ENCODE data around the gene VWA8. TPM values are rescaled to one million over a fixed set of nuclear protein-coding genes. Genes with fewer than 3 reads are reported as not detected.

The VWA8 gene
- total and polyA plus RNA-seq, 4 donors = 7.1 to 50.3 (median 12.4) TPM

DNA sequence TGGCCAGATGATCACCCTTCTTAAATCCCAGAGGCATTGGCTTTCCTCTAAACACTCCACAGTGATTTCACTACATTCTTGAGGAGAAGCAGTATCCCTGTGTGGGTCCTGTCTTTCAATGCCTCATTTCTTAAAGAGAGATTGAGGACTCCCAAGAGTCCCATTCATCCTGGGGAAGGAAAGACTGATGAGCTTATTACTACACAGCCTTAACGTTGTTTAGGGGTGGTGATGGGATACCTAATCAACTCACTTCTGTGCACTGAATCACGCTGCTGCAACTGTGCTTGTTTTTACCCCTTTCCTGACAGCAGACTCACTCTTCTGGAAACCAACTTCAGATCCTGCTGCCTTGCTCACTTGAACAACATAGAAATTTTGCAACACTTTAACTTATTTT, 300.5 kb downstream of the VWA8 start:
- Histone ChIP-seq H3K4me1 (ENCODE audit: control insufficient read depth in 4 of 4, insufficient read depth in 4 of 4, low read length in 3 of 4) (no peaks in the 10 kb centered on the region), H3K36me3 (ENCODE audit: control insufficient read depth in 4 of 4, insufficient read depth in 3 of 4, low read depth in 1 of 4, low read length in 3 of 4) (peaks cover 0 to 6% (median 1%) of the 10 kb centered on the region in 4 donors), H3K27ac (ENCODE audit: low read depth in 1 of 2, low read length in 2 of 2) (no peak overlapping the region), H3K27me3 (ENCODE audit: control insufficient read depth in 4 of 4, insufficient read depth in 4 of 4, low read length in 3 of 4) (no peaks in the 10 kb centered on the region), H3K9ac (ENCODE audit: low read depth in 1 of 2, low read length in 2 of 2) (no peak overlapping the region), H3K4me3 (ENCODE audit: low read depth in 1 of 3, low read length in 3 of 3) (no peak overlapping the region), H3K9me3 (ENCODE audit: control insufficient read depth in 4 of 4, low read length in 3 of 4) (no peaks in the 10 kb centered on the region)
- TF ChIP-seq RXRA (IDR thresholded peaks at IDR 0.05) = no peak
- no peak for TF ChIP-seq JUND (IDR thresholded peaks at IDR 0.05)
- no peak for TF ChIP-seq RAD21 (IDR thresholded peaks at IDR 0.05)
- TF ChIP-seq NR2F2 (IDR thresholded peaks at IDR 0.05) = no peak
- TF ChIP-seq, protein P1, sequence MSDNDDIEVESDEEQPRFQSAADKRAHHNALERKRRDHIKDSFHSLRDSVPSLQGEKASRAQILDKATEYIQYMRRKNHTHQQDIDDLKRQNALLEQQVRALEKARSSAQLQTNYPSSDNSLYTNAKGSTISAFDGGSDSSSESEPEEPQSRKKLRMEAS (IDR thresholded peaks at IDR 0.05) = no peak
- TF ChIP-seq, protein P2, sequence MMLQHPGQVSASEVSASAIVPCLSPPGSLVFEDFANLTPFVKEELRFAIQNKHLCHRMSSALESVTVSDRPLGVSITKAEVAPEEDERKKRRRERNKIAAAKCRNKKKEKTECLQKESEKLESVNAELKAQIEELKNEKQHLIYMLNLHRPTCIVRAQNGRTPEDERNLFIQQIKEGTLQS (IDR thresholded peaks at IDR 0.05) = no peak
- no peak for TF ChIP-seq FOXA1 (IDR thresholded peaks at IDR 0.05)
- TF ChIP-seq, protein P3, sequence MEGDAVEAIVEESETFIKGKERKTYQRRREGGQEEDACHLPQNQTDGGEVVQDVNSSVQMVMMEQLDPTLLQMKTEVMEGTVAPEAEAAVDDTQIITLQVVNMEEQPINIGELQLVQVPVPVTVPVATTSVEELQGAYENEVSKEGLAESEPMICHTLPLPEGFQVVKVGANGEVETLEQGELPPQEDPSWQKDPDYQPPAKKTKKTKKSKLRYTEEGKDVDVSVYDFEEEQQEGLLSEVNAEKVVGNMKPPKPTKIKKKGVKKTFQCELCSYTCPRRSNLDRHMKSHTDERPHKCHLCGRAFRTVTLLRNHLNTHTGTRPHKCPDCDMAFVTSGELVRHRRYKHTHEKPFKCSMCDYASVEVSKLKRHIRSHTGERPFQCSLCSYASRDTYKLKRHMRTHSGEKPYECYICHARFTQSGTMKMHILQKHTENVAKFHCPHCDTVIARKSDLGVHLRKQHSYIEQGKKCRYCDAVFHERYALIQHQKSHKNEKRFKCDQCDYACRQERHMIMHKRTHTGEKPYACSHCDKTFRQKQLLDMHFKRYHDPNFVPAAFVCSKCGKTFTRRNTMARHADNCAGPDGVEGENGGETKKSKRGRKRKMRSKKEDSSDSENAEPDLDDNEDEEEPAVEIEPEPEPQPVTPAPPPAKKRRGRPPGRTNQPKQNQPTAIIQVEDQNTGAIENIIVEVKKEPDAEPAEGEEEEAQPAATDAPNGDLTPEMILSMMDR (IDR thresholded peaks at IDR 0.05; ENCODE audit: low read depth, low read length, missing input control) = no peak
- no peak for TF ChIP-seq SP1 (IDR thresholded peaks at IDR 0.05)
- TF ChIP-seq FOXA2 (IDR thresholded peaks at IDR 0.05) = no peak
- no peak for TF ChIP-seq YY1 (IDR thresholded peaks at IDR 0.05)
- no peak for TF ChIP-seq EGR1 (IDR thresholded peaks at IDR 0.05; ENCODE audit: low read depth in 2 of 2)
- TF ChIP-seq, protein P4, sequence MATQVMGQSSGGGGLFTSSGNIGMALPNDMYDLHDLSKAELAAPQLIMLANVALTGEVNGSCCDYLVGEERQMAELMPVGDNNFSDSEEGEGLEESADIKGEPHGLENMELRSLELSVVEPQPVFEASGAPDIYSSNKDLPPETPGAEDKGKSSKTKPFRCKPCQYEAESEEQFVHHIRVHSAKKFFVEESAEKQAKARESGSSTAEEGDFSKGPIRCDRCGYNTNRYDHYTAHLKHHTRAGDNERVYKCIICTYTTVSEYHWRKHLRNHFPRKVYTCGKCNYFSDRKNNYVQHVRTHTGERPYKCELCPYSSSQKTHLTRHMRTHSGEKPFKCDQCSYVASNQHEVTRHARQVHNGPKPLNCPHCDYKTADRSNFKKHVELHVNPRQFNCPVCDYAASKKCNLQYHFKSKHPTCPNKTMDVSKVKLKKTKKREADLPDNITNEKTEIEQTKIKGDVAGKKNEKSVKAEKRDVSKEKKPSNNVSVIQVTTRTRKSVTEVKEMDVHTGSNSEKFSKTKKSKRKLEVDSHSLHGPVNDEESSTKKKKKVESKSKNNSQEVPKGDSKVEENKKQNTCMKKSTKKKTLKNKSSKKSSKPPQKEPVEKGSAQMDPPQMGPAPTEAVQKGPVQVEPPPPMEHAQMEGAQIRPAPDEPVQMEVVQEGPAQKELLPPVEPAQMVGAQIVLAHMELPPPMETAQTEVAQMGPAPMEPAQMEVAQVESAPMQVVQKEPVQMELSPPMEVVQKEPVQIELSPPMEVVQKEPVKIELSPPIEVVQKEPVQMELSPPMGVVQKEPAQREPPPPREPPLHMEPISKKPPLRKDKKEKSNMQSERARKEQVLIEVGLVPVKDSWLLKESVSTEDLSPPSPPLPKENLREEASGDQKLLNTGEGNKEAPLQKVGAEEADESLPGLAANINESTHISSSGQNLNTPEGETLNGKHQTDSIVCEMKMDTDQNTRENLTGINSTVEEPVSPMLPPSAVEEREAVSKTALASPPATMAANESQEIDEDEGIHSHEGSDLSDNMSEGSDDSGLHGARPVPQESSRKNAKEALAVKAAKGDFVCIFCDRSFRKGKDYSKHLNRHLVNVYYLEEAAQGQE (IDR thresholded peaks at IDR 0.05) = no peak
- DNase-seq (ENCODE audit: low spot score) = no peak
- WGBS = 94% methylated on average over 2 of the region's 2 CpGs

DNA sequence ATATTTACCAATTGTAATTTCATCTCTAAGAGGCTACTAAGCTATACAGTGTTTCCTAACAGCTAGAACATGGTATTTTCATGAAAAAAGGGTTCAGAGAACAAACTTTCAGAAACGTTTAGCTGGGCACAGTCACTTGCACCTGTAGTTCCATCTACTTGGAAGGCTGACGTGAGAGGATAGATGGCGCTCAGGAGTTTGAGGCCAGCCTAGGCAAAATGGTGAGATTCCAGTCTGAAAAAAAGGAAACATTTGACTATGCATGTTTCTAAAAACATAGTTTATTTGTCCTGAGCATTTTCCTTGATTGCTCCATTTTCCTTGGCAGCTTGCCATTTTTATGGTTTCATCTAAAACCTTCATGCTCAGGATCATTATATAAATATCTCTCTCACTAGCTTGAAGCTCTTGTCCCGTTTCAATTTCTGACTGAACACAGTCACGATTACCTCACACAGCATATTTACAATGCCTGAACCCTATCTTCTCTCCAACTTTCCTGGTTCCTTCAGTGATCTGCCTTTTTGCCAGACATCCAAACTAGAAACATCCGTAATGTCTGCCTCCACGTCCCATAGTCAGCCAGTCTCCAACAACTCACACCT, 302.8 kb downstream of the VWA8 start:
- no peaks in the 10 kb centered on the region for H3K9me3 ChIP-seq (ENCODE audit: control insufficient read depth in 4 of 4, low read length in 3 of 4)
- peaks cover 0 to 6% (median 1%) of the 10 kb centered on the region in 4 donors for H3K36me3 ChIP-seq (ENCODE audit: control insufficient read depth in 4 of 4, insufficient read depth in 3 of 4, low read depth in 1 of 4, low read length in 3 of 4)
- 74% methylated on average over 7 of the region's 7 CpGs for WGBS
- no peaks in the 10 kb centered on the region for H3K27me3 ChIP-seq (ENCODE audit: control insufficient read depth in 4 of 4, insufficient read depth in 4 of 4, low read length in 3 of 4)
- H3K9ac ChIP-seq (ENCODE audit: low read depth in 1 of 2, low read length in 2 of 2) = no peak overlapping the region
- no peak overlapping the region for H3K4me3 ChIP-seq (ENCODE audit: low read depth in 1 of 3, low read length in 3 of 3)
- no peak overlapping the region for H3K27ac ChIP-seq (ENCODE audit: low read depth in 1 of 2, low read length in 2 of 2)
- no peaks in the 10 kb centered on the region for H3K4me1 ChIP-seq (ENCODE audit: control insufficient read depth in 4 of 4, insufficient read depth in 4 of 4, low read length in 3 of 4)
- DNase-seq (ENCODE audit: low spot score) = no peak
- TF ChIP-seq YY1 (IDR thresholded peaks at IDR 0.05) (no peak), GABPA (IDR thresholded peaks at IDR 0.05 in 1 of 2, conservative IDR thresholded peaks at IDR 0.05 in 1 of 2) (no peak), RXRA (IDR thresholded peaks at IDR 0.05) (no peak), TAF1 (conservative IDR thresholded peaks at IDR 0.05) (no peak), JUND (IDR thresholded peaks at IDR 0.05) (no peak), FOXA1 (IDR thresholded peaks at IDR 0.05) (no peak), HNF4A (conservative IDR thresholded peaks at IDR 0.05) (no peak), RAD21 (IDR thresholded peaks at IDR 0.05) (no peak), HNF4G (IDR thresholded peaks at IDR 0.05) (no peak), EGR1 (IDR thresholded peaks at IDR 0.05; ENCODE audit: low read depth in 2 of 2) (no peak), FOXA2 (IDR thresholded peaks at IDR 0.05) (no peak), NR2F2 (IDR thresholded peaks at IDR 0.05) (no peak), SP1 (IDR thresholded peaks at IDR 0.05) (no peak)
- TF ChIP-seq, protein P5, sequence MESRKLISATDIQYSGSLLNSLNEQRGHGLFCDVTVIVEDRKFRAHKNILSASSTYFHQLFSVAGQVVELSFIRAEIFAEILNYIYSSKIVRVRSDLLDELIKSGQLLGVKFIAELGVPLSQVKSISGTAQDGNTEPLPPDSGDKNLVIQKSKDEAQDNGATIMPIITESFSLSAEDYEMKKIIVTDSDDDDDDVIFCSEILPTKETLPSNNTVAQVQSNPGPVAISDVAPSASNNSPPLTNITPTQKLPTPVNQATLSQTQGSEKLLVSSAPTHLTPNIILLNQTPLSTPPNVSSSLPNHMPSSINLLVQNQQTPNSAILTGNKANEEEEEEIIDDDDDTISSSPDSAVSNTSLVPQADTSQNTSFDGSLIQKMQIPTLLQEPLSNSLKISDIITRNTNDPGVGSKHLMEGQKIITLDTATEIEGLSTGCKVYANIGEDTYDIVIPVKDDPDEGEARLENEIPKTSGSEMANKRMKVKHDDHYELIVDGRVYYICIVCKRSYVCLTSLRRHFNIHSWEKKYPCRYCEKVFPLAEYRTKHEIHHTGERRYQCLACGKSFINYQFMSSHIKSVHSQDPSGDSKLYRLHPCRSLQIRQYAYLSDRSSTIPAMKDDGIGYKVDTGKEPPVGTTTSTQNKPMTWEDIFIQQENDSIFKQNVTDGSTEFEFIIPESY (IDR thresholded peaks at IDR 0.05) = no peak
- TF ChIP-seq, protein P1 (IDR thresholded peaks at IDR 0.05) = no peak
- TF ChIP-seq, protein P3 (IDR thresholded peaks at IDR 0.05; ENCODE audit: low read depth, low read length, missing input control) = no peak
- TF ChIP-seq, protein P2 (IDR thresholded peaks at IDR 0.05) = no peak
